SK-N-SH (cell line): ENCODE measurements around the gene B4GALNT3. TPM values are rescaled to one million over a fixed set of nuclear protein-coding genes. Genes with fewer than 3 reads are reported as not detected.

Source experiments
- CTCF ChIA-PET: fragments of 300-600, 350-600 bp; formaldehyde crosslinking; extraction: SDS; loops from one replicate; lab custom pipeline; 2021; lab: Yijun Ruan, JAX
- POLR2A ChIA-PET: fragments of 350-600 bp; sonication (Branson Sonifier 250); formaldehyde crosslinking; extraction: SDS; loops from one replicate; lab custom pipeline; 2020; ENCODE audit warnings: antibody characterized with exemption, inconsistent platforms; lab: Yijun Ruan, JAX
- DNase-seq: peaks from one replicate; pipeline ENCODE4 v3.0.0; 2012
- H2AFZ ChIP-seq: fragments of 200-600 bp; sonication (generic); 2 replicates; pipeline ENCODE4 v1.8.1; 2016; ENCODE audit warnings: antibody characterized with exemption, mild to moderate bottlenecking, low read depth
- H3F3A ChIP-seq: fragments of 200-600 bp; sonication (generic); replicated peaks from 2 replicates; pipeline ENCODE3; 2016; ENCODE audit warnings: antibody characterized with exemption, mild to moderate bottlenecking; ENCODE audit not compliant: insufficient read depth
- H3K27ac ChIP-seq, 2 experiments: fragments of 200-500 bp in 1 of 2; fragments of 200-600 bp in 1 of 2; sonication (Bioruptor generic) in 1 of 2; sonication (generic), shearing (Covaris generic) in 1 of 2; 2 replicates each; pipeline versions ENCODE4 v1.5.1 to v1.6.1; 2014 to 2016; ENCODE audit warnings: low read depth in 2 of 2, inconsistent platforms in 1 of 2, low read length in 1 of 2, mild to moderate bottlenecking in 1 of 2, mixed read lengths in 1 of 2
- H3K27me3 ChIP-seq: fragments of 200-600 bp; sonication (generic), shearing (Covaris generic); 2 replicates; pipeline ENCODE4 v1.6.1; 2016; ENCODE audit warnings: mixed run types; ENCODE audit not compliant: insufficient read depth
- H3K36me3 ChIP-seq, 2 experiments: fragments of 200-500 bp in 1 of 2; fragments of 200-600 bp in 1 of 2; sonication (Bioruptor generic) in 1 of 2; sonication (generic) in 1 of 2; replicated peaks in 1 of 2; 2 replicates each; pipeline versions ENCODE3 to v1.5.1; 2014 to 2016; ENCODE audit warnings: low read length in 1 of 2, mild to moderate bottlenecking in 1 of 2; ENCODE audit not compliant: insufficient read depth in 2 of 2, control insufficient read depth in 1 of 2
- H3K4me1 ChIP-seq, 2 experiments: fragments of 200-500 bp in 1 of 2; fragments of 200-600 bp in 1 of 2; sonication (Bioruptor generic) in 1 of 2; sonication (generic), shearing (Covaris generic) in 1 of 2; 2 replicates each; pipeline versions ENCODE4 v1.5.1 to v1.6.1; 2014 to 2016; ENCODE audit warnings: low read depth in 1 of 2, low read length in 1 of 2, mixed run types in 1 of 2; ENCODE audit not compliant: insufficient read depth in 2 of 2, control insufficient read depth in 1 of 2
- H3K4me2 ChIP-seq: fragments of 200-600 bp; sonication (generic), shearing (Covaris generic); 2 replicates; pipeline ENCODE4 v1.6.1; 2017; ENCODE audit warnings: mixed run types
- H3K4me3 ChIP-seq, 2 experiments: fragments of 200-500 bp in 1 of 2; fragments of 200-600 bp in 1 of 2; sonication (Bioruptor generic) in 1 of 2; sonication (generic), shearing (Covaris generic) in 1 of 2; 2 replicates each; pipeline versions ENCODE4 v1.5.1 to v1.8.1; 2014 to 2016; ENCODE audit warnings: low read depth in 2 of 2, inconsistent platforms in 1 of 2, low read length in 1 of 2, mild to moderate bottlenecking in 1 of 2, mixed read lengths in 1 of 2, moderate library complexity in 1 of 2
- H3K79me2 ChIP-seq: fragments of 200-600 bp; sonication (generic); 2 replicates; pipeline ENCODE4 v1.8.1; 2017; ENCODE audit warnings: mild to moderate bottlenecking; ENCODE audit not compliant: insufficient read depth
- H3K9ac ChIP-seq: fragments of 200-600 bp; sonication (generic); 2 replicates; pipeline ENCODE4 v1.6.1; 2017; ENCODE audit warnings: mixed run types
- H3K9me2 ChIP-seq: fragments of 200-600 bp; sonication (generic); 2 replicates; pipeline ENCODE4 v1.6.1; 2017; ENCODE audit warnings: mixed run types
- H3K9me3 ChIP-seq: fragments of 200-600 bp; sonication (generic); 2 replicates; pipeline ENCODE4 v1.6.1; 2017; ENCODE audit warnings: mixed run types, mild to moderate bottlenecking, moderate library complexity
- H4K20me1 ChIP-seq: fragments of 200-600 bp; sonication (generic); 2 replicates; pipeline ENCODE4 v1.6.1; 2017; ENCODE audit warnings: mild to moderate bottlenecking, mixed run types; ENCODE audit not compliant: insufficient read depth
- IRF3 ChIP-seq: fragments of 150-350 bp; IDR thresholded peaks from 2 replicates; pipeline ENCODE4 v1.6.1; 2016; ENCODE audit warnings: mild to moderate bottlenecking, low read depth, low read length
- NFIC ChIP-seq: IDR thresholded peaks from 2 replicates; pipeline ENCODE4 v1.4.0; 2012; ENCODE audit warnings: borderline replicate concordance
- PBX3 ChIP-seq: IDR thresholded peaks from 2 replicates; pipeline ENCODE4; 2012
- POLR2AphosphoS5 ChIP-seq: IDR thresholded peaks from 2 replicates; pipeline ENCODE4 v1.6.1; 2012; ENCODE audit warnings: low read depth, low read length
- RAD21 ChIP-seq: IDR thresholded peaks from 2 replicates; pipeline ENCODE4 v1.6.1; 2012; ENCODE audit warnings: mild to moderate bottlenecking, low read length
- RCOR1 ChIP-seq: fragments of 150-350 bp; IDR thresholded peaks from 2 replicates; pipeline ENCODE4 v1.6.1; 2017; ENCODE audit warnings: antibody characterized with exemption, low read length
- TAF1 ChIP-seq: IDR thresholded peaks from 2 replicates; pipeline ENCODE4 v1.6.1; 2012; ENCODE audit warnings: low read depth, mild to moderate bottlenecking, low read length, moderate library complexity, borderline replicate concordance
- WGBS: methylation state at CpG from one replicate; pipeline ENCODE4 v1.1.6; 2017; ENCODE audit warnings: low lambda C conversion rate; 5-methylcytosine and 5-hydroxymethylcytosine counted together
- polyA plus RNA-seq, 3 experiments: library from polyadenylated mRNA; depleted of rRNA; stranded (reverse); fragments of >200 nt; gene quantifications; 2 replicates each; pipeline ENCODE4 v1.2.3, GENCODE V29; 2012

B4GALNT3 gene
- polyA plus RNA-seq, 1 of the 3 experiments (the other 2 are of a cell fraction), result 0.53 TPM

DNA sequence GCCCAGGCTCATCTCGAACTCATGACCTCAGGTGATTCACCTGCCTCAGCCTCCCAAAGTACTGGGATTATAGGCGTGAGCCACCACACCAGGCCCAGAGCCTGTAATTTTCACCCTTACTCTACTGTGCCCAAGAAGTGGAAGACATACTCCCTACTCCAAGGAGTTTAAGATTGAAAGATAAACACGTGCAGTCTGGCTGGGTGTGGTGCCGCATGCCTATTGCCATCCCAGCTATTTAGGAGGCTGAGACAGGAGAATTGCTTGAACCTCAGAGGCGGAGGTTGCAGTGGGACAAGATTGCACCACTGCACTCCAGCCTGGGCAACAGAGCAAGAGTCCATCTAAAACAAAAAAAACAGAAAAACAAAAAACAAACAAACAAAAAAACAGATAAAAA, 113.5 kb downstream of the B4GALNT3 start:
- CTCF ChIA-PET, result interaction anchor here (1.2 to 9.5 kb wide), 5 partner anchors 12 to 520 kb away, joined by 3 to 136 read pairs (median 5); partner anchors contain the start of genes RAD52 and WNK1
- no peak overlapping the region for H3K27ac ChIP-seq
- no peaks in the 10 kb centered on the region for H4K20me1 ChIP-seq
- no peaks in the 10 kb centered on the region for H3K79me2 ChIP-seq
- no peak overlapping the region for H3K4me3 ChIP-seq
- no peaks in the 10 kb centered on the region for H3K9me2 ChIP-seq
- no peaks in the 10 kb centered on the region for H3K27me3 ChIP-seq
- no peak overlapping the region for H3K4me2 ChIP-seq
- peaks cover 0 to 35% of the 10 kb centered on the region in 2 experiments; a peak in 2 of 4 replicates for H3K4me1 ChIP-seq
- H3K9me3 ChIP-seq, result no peaks in the 10 kb centered on the region
- DNase-seq, result no peak
- no peak overlapping the region for H3K9ac ChIP-seq
- no peak for TF ChIP-seq RCOR1
- no peak for TF ChIP-seq NFIC
- no peak for TF ChIP-seq POLR2AphosphoS5
- TF ChIP-seq RAD21, result no peak
- no peak for TF ChIP-seq IRF3
- TF ChIP-seq TAF1, result no peak
- TF ChIP-seq PBX3, result no peak
- H3K36me3 ChIP-seq, result no peaks in the 10 kb centered on the region
- no peak overlapping the region for H2AFZ ChIP-seq
- peaks cover 5% of the 10 kb centered on the region for H3F3A ChIP-seq
- 95% methylated on average over 5 of the region's 5 CpGs for WGBS
- POLR2A ChIA-PET, result interaction anchor here (3.2 kb wide), 1 partner anchor 178 kb away, joined by 17 read pairs; the partner anchor contains the start of gene WNK1

DNA sequence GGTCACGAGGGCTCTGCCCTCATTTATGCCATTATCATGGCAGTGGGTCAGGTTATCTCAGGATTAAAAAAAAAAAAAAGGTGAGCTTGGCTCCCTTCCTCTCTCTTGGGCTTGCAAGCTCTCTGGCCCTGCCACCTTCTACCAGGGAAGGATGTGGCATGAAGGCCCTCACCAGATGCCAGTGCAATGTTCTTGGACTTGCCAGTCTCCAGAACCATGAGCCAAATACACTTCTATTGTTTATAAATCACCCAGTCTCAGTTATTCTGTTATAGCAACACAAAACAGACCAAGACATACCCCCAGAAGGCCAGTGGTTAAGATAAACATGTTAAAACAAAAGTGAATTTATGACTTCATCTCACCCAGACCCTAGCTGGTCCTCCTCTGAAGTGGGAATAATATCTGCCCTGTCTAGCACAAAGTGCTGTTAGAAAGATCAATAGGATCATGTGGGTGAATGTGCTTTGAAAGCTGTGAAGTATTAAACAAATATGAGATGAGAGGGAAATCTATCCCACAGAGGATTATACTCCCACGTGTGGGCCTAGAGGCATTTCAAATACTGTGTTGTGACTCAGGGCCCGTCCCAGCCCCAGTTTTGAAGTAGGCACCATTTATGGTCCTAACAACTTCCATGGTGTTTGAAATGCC, 114.9 kb downstream of the B4GALNT3 start:
- CTCF ChIA-PET, result interaction anchor here (1.2 to 6.5 kb wide), 11 partner anchors 17 to 518 kb away, joined by 3 to 129 read pairs (median 13); partner anchors contain the start of genes RAD52 and WNK1
- Histone ChIP-seq H3K4me3 (no peak overlapping the region), H2AFZ (no peak overlapping the region), H3K27ac (no peak overlapping the region), H3K4me2 (no peak overlapping the region), H3K36me3 (no peaks in the 10 kb centered on the region), H3K9me2 (no peaks in the 10 kb centered on the region), H3K4me1 (peaks cover 0 to 37% of the 10 kb centered on the region in 2 experiments; a peak in 3 of 4 replicates), H3K27me3 (no peaks in the 10 kb centered on the region), H3K9ac (no peak overlapping the region), H3F3A (peaks cover 5% of the 10 kb centered on the region), H3K79me2 (no peaks in the 10 kb centered on the region), H3K9me3 (no peaks in the 10 kb centered on the region), H4K20me1 (no peaks in the 10 kb centered on the region)
- POLR2A ChIA-PET, result no interaction called here
- DNase-seq, result no peak
- WGBS, result 84% methylated on average over 3 of the region's 3 CpGs
- TF ChIP-seq RCOR1, result no peak
- TF ChIP-seq, all 33 proteins: peak for 0
